Endodermal cell (in vitro differentiated cells): ENCODE data around the gene CENPK. TPM values are rescaled to one million over a fixed set of nuclear protein-coding genes. Genes with fewer than 3 reads are reported as not detected.

Experiments
- DNase-seq: peaks from one replicate; pipeline ENCODE4 v3.0.0-alpha.2; 2017
- H3K27ac ChIP-seq: 2 replicates; pipeline ENCODE4 v1.5.1; 2013; ENCODE audit warnings: mild to moderate bottlenecking, low read depth, low read length, moderate library complexity
- H3K27me3 ChIP-seq: 2 replicates; pipeline ENCODE4 v1.6.1; 2013; ENCODE audit warnings: mild to moderate bottlenecking, low read length, moderate library complexity; ENCODE audit not compliant: insufficient read depth, control insufficient read depth, poor library complexity, severe bottlenecking
- H3K36me3 ChIP-seq: 2 replicates; pipeline ENCODE4 v1.7.0; 2013; ENCODE audit warnings: mild to moderate bottlenecking, low read length, moderate library complexity; ENCODE audit not compliant: control insufficient read depth, insufficient read depth
- H3K4me1 ChIP-seq: one replicate; pipeline ENCODE4 v1.7.0; 2013; ENCODE audit warnings: low read length; ENCODE audit not compliant: control insufficient read depth, insufficient read depth
- H3K4me3 ChIP-seq: 2 replicates; pipeline ENCODE4 v1.5.1; 2013; ENCODE audit warnings: mild to moderate bottlenecking, low read length, moderate library complexity
- H3K9ac ChIP-seq: 2 replicates; pipeline ENCODE4 v1.6.1; 2013; ENCODE audit warnings: mild to moderate bottlenecking, low read length, moderate library complexity; ENCODE audit not compliant: poor library complexity, severe bottlenecking; ENCODE audit errors: extremely low read depth
- H3K9me3 ChIP-seq: 2 replicates; pipeline ENCODE4 v1.6.1; 2013; ENCODE audit warnings: mild to moderate bottlenecking, low read length, moderate library complexity; ENCODE audit not compliant: control insufficient read depth
- H3K27ac Mint-ChIP-seq: 2 replicates; pipeline ENCODE4 v1.8.0; 2020; ENCODE audit warnings: mixed read lengths
- H3K27me3 Mint-ChIP-seq: 2 replicates; pipeline ENCODE4 v1.8.0; 2021; ENCODE audit warnings: mild to moderate bottlenecking, mixed read lengths; ENCODE audit not compliant: insufficient read depth
- H3K36me3 Mint-ChIP-seq: 2 replicates; pipeline ENCODE4 v1.8.0; 2020; ENCODE audit warnings: low read depth, mixed read lengths
- H3K4me1 Mint-ChIP-seq: 2 replicates; pipeline ENCODE4 v1.8.0; 2020; ENCODE audit warnings: mixed read lengths
- H3K4me3 Mint-ChIP-seq: 2 replicates; pipeline ENCODE4 v1.8.0; 2020; ENCODE audit warnings: mild to moderate bottlenecking, moderate library complexity, mixed read lengths
- H3K9me3 Mint-ChIP-seq: 2 replicates; pipeline ENCODE4 v1.8.0; 2020; ENCODE audit warnings: mild to moderate bottlenecking, mixed read lengths
- CTCF ChIP-seq: fragments of 200-600 bp; sonication (generic); conservative IDR thresholded peaks from 2 replicates; pipeline ENCODE4 v1.5.0; 2021; ENCODE audit warnings: antibody characterized with exemption, mild to moderate bottlenecking
- WGBS, 2 experiments: methylation state at CpG; one replicate each; pipeline versions ENCODE4 v1.1.5 to v1.1.7; 2013; ENCODE audit warnings: missing lambda C conversion rate in 2 of 2, mixed read lengths in 1 of 2; ENCODE audit not compliant: insufficient coverage in 1 of 2, insufficient read length in 1 of 2; 5-methylcytosine and 5-hydroxymethylcytosine counted together
- total RNA-seq, 2 donors: library from RNA; stranded (reverse); fragmentation: NEBNext Ultra II Directional in 1 of 2; extraction: Animal tissue kit (Norgen Biotek cat#: 25700) in 1 of 2; gene quantifications; 2 replicates in 1 of 2; 3 replicates in 1 of 2; pipeline ENCODE4 v1.2.1, GENCODE V29; 2021

CENPK gene
- total RNA-seq, 2 donors from 2014 or later: 49.9 to 66.7 TPM

- no peak for TF ChIP-seq CTCF
- no peak overlapping the region for H3K27ac ChIP-seq
- H3K27me3 Mint-ChIP-seq: no peaks in the 10 kb centered on the region
- H3K36me3 Mint-ChIP-seq: peaks cover 25% of the 10 kb centered on the region
- no peaks in the 10 kb centered on the region for H3K9me3 Mint-ChIP-seq
- WGBS, 2 experiments: no CpG with 5 or more reads among the region's 1 CpG
- no peak overlapping the region for H3K4me3 ChIP-seq
- DNase-seq: no peak
- no peak overlapping the region for H3K27ac Mint-ChIP-seq
- no peak overlapping the region for H3K4me3 Mint-ChIP-seq
- H3K4me1 Mint-ChIP-seq: peaks cover 2% of the 10 kb centered on the region
- H3K4me1 ChIP-seq: no peaks in the 10 kb centered on the region
- no peaks in the 10 kb centered on the region for H3K27me3 ChIP-seq
- no peaks in the 10 kb centered on the region for H3K9me3 ChIP-seq
- H3K9ac ChIP-seq: no peak overlapping the region
- peaks cover 5% of the 10 kb centered on the region for H3K36me3 ChIP-seq
These were observed 32.1 kb downstream of the CENPK start for GRCh38 chr5:65530904-65531303.

GRCh38 chr5:65525726-65526125 lies 37.2 kb downstream of the CENPK start:
- Histone ChIP-seq H3K9me3 (no peaks in the 10 kb centered on the region), H3K4me1 (no peaks in the 10 kb centered on the region), H3K36me3 (peaks cover 30% of the 10 kb centered on the region), H3K27ac (no peak overlapping the region), H3K27me3 (no peaks in the 10 kb centered on the region), H3K9ac (no peak overlapping the region), H3K4me3 (no peak overlapping the region)
- no peak overlapping the region for H3K27ac Mint-ChIP-seq
- H3K4me1 Mint-ChIP-seq: peaks cover 4% of the 10 kb centered on the region
- DNase-seq: no peak
- TF ChIP-seq CTCF: no peak
- H3K9me3 Mint-ChIP-seq: no peaks in the 10 kb centered on the region
- H3K4me3 Mint-ChIP-seq: no peak overlapping the region
- H3K36me3 Mint-ChIP-seq: peaks cover 47% of the 10 kb centered on the region
- no peaks in the 10 kb centered on the region for H3K27me3 Mint-ChIP-seq
- 100% methylated on average over 1 to 3 of the region's 3 CpGs for WGBS, 2 experiments

GRCh38 chr5:65512170-65512937 lies 50.6 kb downstream of the CENPK start:
- H3K27ac Mint-ChIP-seq: no peak overlapping the region
- no peaks in the 10 kb centered on the region for H3K36me3 Mint-ChIP-seq
- no peaks in the 10 kb centered on the region for H3K9me3 Mint-ChIP-seq
- no peaks in the 10 kb centered on the region for H3K4me1 Mint-ChIP-seq
- 95% methylated on average over 6 of the region's 6 CpGs; no CpG with 5 or more reads in 1 of the 2 experiments for WGBS, 2 experiments
- Histone ChIP-seq H3K27ac (no peak overlapping the region), H3K4me1 (no peaks in the 10 kb centered on the region), H3K9me3 (no peaks in the 10 kb centered on the region), H3K9ac (no peak overlapping the region), H3K36me3 (no peaks in the 10 kb centered on the region), H3K27me3 (no peaks in the 10 kb centered on the region), H3K4me3 (no peak overlapping the region)
- no peaks in the 10 kb centered on the region for H3K27me3 Mint-ChIP-seq
- no peak overlapping the region for H3K4me3 Mint-ChIP-seq
- TF ChIP-seq CTCF: no peak
- no peak for DNase-seq
